PFSK-1 (cell line): ENCODE results near the gene ZFYVE16.

ENCODE experiments used
- POLR2AphosphoS5 ChIP-seq: IDR thresholded peaks from 2 replicates; pipeline ENCODE4 v1.6.1; 2012; ENCODE audit warnings: low read depth, mild to moderate bottlenecking, control low read depth, low read length, moderate library complexity
- TAF1 ChIP-seq: IDR thresholded peaks from 2 replicates; pipeline ENCODE4 v1.6.1; 2012; ENCODE audit warnings: low read length, control low read depth, borderline replicate concordance; ENCODE audit not compliant: insufficient read depth

DNA sequence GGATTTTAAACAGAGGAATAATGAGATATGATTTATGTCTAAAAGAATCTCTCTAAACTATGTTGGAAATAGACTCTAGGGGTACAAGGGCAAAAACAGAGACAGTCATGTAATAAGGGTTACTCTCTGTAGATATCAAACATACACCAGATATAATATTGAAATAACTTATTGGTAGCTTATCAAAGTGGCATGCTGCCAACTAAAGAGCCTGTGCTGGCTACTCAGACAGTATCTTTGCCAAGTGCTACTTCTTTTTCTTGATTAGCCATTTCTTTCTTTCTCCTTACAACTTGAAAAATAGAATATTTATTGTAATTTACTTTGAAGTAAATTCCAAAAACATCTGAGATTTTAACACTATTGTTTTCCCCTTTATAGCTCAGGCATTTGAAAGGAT, 34.9 kb downstream of the ZFYVE16 start:
- TF ChIP-seq TAF1 = no peak
- TF ChIP-seq POLR2AphosphoS5 = no peak
